ENCODE measurements around the gene SNX25.
"Not testable (repeated sequence)": the region's sequence is repeated elsewhere in the genome, so short reads cannot be mapped to it uniquely, and the experiment has no call there.

Gene SNX25

GRCh38 chr4:185229021-185229818 lies 19.8 kb downstream of the SNX25 start:
- in situ Hi-C loops (cut with MboI; ENCODE audit: low sequenced_read_pairs): no loop called here

- in situ Hi-C loops (cut with MboI; ENCODE audit: low sequenced_read_pairs): no loop called here
Observed at GRCh38 chr4:185232370-185232769, 23.0 kb downstream of the SNX25 start.

DNA sequence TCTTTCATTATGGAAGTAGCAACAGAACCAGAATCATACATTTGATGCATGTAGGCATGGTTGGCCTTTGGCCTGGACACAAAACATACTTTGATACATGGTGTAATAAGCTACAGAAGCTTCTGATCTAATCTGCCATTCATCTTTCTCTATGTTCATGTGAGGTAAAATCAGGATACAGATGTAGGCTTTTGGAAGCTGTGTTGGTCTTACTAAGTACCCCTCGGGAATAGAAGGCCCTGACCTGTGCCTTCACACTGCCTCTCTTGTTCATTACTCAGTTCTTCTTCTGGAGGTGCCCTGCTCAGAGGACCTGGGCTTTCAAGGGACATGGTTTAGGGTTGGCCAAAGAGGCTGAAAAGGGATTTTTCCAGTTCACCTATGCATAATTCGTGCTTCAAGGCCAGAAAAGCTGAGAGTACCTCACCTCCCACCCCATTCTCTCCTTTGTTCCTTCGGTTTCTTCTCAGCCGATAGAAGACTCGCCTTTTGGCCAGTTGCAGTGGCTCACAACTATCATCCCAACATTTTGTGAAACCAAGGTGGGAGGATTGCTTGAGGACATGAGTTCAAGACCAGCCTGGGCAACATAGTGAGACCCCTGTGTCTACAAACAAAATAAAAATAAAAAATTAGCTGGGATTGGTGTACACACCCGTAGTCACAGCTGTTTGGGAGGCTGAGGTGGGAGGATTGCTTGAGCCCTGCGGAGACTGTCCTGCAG lies 25.9 kb downstream of the SNX25 start:
- in situ Hi-C loops (cut with MboI; ENCODE audit: low sequenced_read_pairs): no loop called here

GRCh38 chr4:185235843-185236503 lies 26.6 kb downstream of the SNX25 start:
- in situ Hi-C loops (cut with MboI; ENCODE audit: low sequenced_read_pairs): no loop called here

GRCh38 chr4:185237175-185237574 lies 27.8 kb downstream of the SNX25 start:
- in situ Hi-C loops (cut with MboI; ENCODE audit: low sequenced_read_pairs): no loop called here

- in situ Hi-C loops (cut with MboI; ENCODE audit: low sequenced_read_pairs): no loop called here
Observed at GRCh38 chr4:185238215-185238681, 28.9 kb downstream of the SNX25 start.

GRCh38 chr4:185238750-185239149 lies 29.4 kb downstream of the SNX25 start:
- in situ Hi-C loops (cut with MboI; ENCODE audit: low sequenced_read_pairs): no loop called here

DNA sequence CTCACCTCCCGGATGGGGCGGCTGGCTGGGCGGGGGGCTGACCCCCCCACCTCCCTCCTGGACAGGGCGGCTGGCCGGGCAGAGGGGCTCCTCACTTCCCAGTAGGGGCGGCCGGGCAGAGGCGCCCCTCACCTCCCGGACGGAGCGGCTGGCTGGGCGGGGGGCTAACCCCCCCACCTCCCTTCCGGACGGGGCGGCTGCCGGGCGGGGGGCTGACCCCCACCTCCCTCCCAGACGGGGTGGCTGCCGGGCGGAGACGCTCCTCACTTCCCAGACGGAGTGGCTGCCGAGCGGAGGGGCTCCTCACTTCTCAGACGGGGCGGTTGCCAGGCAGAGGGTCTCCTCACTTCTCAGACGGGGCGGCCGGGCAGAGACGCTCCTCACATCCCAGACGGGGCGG lies 31.1 kb downstream of the SNX25 start:
- in situ Hi-C loops (cut with MboI; ENCODE audit: low sequenced_read_pairs): not testable (repeated sequence)

GRCh38 chr4:185242749-185243533 lies 33.5 kb downstream of the SNX25 start:
- in situ Hi-C loops (cut with MboI; ENCODE audit: low sequenced_read_pairs): no loop called here

DNA sequence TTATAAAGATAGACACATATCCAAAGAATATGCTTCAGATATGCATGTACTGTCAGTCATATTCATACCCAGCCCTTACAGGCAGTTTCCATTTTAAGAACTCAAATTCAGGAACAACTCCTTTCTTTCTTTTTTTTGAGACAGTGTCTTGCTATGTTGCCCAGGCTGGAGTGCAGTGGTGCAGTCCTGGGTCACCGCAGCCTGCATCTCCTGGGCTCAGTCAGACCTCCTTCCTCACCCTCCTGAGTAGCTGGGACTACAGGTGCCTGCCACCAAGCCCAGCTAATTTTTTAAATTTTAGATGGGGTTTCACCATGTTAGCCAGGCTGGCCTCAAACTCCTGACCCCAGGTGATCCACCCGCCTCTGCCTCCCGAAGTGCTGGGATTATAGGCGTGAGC lies 34.5 kb downstream of the SNX25 start:
- in situ Hi-C loops (cut with MboI; ENCODE audit: low sequenced_read_pairs): no loop called here

DNA sequence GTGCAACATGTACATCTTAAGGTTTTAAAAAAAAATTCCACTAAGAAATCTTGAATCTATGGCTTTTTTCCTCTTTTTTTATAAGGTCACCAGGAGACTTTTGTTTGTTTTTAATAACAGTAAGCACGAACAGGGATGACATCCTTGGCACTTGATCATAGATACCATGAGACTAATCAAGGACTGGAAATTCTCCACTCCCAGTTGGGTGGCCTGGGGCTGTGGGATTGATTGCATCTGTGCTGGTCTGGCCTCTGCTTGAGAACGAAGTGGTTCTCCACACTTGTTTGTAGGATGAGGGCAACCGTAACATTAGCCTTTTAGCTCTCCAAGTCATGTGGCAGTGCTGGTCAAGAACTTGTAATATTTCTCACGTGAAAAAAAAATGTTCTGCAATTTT lies 35.4 kb downstream of the SNX25 start:
- in situ Hi-C loops (cut with MboI; ENCODE audit: low sequenced_read_pairs): no loop called here

DNA sequence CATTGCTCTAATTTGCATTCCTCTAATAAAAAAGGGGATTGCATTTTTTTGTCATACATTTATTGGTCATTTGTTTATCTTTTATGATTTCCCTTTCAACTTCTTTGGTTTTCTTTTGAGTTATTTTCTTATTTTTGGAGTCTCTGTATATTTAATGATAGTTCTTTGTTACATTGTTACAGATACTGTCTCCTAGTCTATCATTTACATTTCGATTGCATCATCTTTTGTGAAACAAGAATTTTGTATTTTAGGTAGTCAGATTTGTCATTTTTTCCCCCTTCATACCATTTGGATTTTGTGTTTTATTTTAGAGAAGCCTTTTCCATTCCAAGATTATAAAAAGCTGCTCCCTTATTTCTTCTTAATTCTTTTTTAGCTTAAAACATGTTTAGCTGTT lies 37.1 kb downstream of the SNX25 start:
- in situ Hi-C loops (cut with MboI; ENCODE audit: low sequenced_read_pairs): no loop called here

DNA sequence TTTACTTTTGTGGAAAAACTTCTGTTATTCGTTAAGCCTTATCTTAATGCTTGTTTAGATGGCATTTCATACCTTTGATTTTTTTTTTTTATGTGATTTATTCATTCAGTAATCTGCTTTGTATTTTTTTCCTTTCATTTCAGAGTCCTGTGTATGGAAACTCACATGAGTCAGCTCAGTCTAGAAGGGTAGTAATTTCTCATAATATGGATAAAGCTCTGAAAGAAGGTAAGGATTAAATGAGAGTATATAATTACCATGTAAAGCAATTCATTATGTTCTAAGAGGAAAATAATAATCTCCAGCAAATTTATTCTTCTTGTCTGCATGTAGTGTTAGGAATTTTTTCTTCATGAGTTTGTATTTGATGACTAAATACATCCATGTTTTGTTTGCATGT lies 37.8 kb downstream of the SNX25 start:
- in situ Hi-C loops (cut with MboI; ENCODE audit: low sequenced_read_pairs): no loop called here

DNA sequence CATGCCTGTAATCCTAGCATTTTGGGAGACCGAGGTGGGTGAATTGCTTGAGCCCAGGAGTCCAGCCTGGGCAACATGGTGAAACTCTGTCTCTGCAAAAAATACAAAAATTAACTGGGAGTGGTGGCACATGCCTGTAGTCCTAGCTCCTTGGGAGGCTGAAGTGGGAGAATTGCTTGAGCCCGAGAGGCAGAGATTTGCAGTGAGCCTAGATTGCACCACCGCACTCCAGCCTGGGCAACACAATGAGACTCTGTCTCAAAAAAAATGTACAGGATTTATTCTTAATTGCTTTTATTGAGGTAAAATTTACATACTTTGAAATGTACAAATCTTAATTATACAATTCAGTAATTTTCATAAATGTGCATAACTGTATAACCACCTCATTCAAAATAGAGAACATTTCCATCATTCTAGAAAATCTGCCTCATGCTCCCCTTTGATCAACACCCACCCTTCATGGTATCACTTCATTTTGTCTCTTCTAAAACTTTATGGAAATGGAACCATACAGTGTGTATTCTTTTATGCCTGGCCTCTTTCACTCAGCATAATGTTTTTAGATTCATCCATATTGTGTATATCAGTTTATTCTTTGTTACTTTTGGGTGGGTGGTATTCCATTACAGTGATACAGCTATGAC lies 39.1 kb downstream of the SNX25 start:
- in situ Hi-C loops (cut with MboI; ENCODE audit: low sequenced_read_pairs): no loop called here

GRCh38 chr4:185249105-185249504 lies 39.7 kb downstream of the SNX25 start:
- in situ Hi-C loops (cut with MboI; ENCODE audit: low sequenced_read_pairs): no loop called here

DNA sequence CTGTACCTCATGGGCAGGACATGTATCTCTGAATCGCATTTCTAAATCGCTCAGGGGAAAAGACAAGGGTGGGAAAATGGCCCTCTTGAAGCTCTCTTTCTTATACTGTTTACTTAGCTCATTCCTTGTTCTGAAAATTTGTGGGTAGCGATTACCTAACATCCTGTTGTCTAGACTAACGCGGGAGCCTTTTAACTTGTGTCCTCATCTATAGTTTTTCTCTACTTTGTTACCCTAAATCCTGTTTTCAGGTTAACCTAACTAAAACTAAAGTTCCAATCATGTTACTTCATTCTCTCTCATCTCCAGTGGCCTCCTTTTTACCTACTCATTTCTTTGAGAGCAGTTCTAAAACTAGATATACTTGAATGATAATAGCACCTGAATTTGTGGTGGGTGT lies 45.0 kb downstream of the SNX25 start:
- in situ Hi-C loops (cut with MboI; ENCODE audit: low sequenced_read_pairs): no loop called here

- in situ Hi-C loops (cut with MboI; ENCODE audit: low sequenced_read_pairs): no loop called here
Observed at GRCh38 chr4:185255868-185256267, 46.5 kb downstream of the SNX25 start.

DNA sequence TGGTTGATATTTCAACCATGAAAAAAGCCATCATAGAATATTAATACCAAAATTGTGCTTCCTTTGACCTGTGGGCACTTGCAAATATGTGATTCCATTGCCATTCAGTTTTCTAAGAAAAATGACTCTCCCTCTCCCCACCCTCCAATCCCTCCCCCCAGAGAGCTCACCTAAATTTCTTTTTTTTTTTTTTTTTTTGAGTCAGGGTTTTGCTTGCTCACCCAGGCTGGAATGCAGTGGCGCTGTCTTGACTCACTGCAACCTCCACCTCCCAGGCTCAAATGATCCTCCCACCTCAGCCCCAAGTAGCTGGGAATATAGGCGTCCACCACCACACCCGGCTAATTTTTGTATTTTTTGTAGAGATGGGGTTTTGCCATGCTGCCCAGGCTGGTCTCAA lies 47.0 kb downstream of the SNX25 start:
- in situ Hi-C loops (cut with MboI; ENCODE audit: low sequenced_read_pairs): no loop called here

GRCh38 chr4:185257086-185257485 lies 47.7 kb downstream of the SNX25 start:
- in situ Hi-C loops (cut with MboI; ENCODE audit: low sequenced_read_pairs): no loop called here

- in situ Hi-C loops (cut with MboI; ENCODE audit: low sequenced_read_pairs): no loop called here
Observed at GRCh38 chr4:185257694-185258093, 48.3 kb downstream of the SNX25 start.
